OCI-LY7 (cell line): ENCODE data around the gene UBL5. TPM values are rescaled to one million over a fixed set of nuclear protein-coding genes. Genes with fewer than 3 reads are reported as not detected.
"Not testable (repeated sequence)": the region's sequence is repeated elsewhere in the genome, so short reads cannot be mapped to it uniquely, and the experiment has no call there.

ENCODE experiments used
- BruUV-seq: library from RNA; stranded (reverse); fragments of 400-500 nt; replicated peaks from 2 replicates; lab custom pipeline; 2021; lab: Mats Ljungman, UMichigan
- CTCF ChIA-PET: fragments of 300-600 bp; sonication (Branson Sonifier 250); formaldehyde crosslinking; loops from one replicate; lab custom pipeline; 2022; ENCODE audit warnings: antibody characterized with exemption; ENCODE audit not compliant: unreplicated experiment; lab: Charles Lee
- POLR2A ChIA-PET: fragments of 300-600 bp; sonication (Branson Sonifier 250); formaldehyde crosslinking; loops from one replicate; lab custom pipeline; 2022; ENCODE audit warnings: antibody characterized with exemption; lab: Charles Lee
- DNase-seq: peaks from one replicate; pipeline ENCODE4 v3.0.0-alpha.2; 2015; ENCODE audit warnings: low spot score
- H2AFZ ChIP-seq: fragments of 200-600 bp; sonication (generic), shearing (Covaris generic); 2 replicates; pipeline ENCODE4 v1.6.1; 2014; ENCODE audit warnings: mild to moderate bottlenecking, antibody characterized with exemption, low read length, moderate library complexity
- H3K27ac ChIP-seq: fragments of 200-600 bp; sonication (generic); 2 replicates; pipeline ENCODE4 v1.5.1; 2014; ENCODE audit warnings: mixed run types, low read depth, mild to moderate bottlenecking, moderate library complexity, low read length, inconsistent platforms; ENCODE audit not compliant: poor library complexity, severe bottlenecking
- H3K36me3 ChIP-seq: fragments of 200-600 bp; sonication (generic); 2 replicates; pipeline ENCODE4 v1.6.1; 2014; ENCODE audit warnings: mild to moderate bottlenecking, antibody characterized with exemption, low read length, moderate library complexity, mixed read lengths; ENCODE audit not compliant: insufficient read depth
- H3K4me1 ChIP-seq: fragments of 200-600 bp; sonication (generic); 2 replicates; pipeline ENCODE4 v1.5.1; 2014; ENCODE audit warnings: mild to moderate bottlenecking, low read length; ENCODE audit not compliant: insufficient read depth, poor library complexity, severe bottlenecking
- H3K4me2 ChIP-seq: fragments of 200-600 bp; sonication (generic); 2 replicates; pipeline ENCODE4 v1.6.1; 2014; ENCODE audit warnings: mild to moderate bottlenecking, low read length
- H3K4me3 ChIP-seq: fragments of 200-600 bp; sonication (generic); 2 replicates; pipeline ENCODE4 v1.5.1; 2014; ENCODE audit warnings: mild to moderate bottlenecking, low read depth, low read length; ENCODE audit not compliant: poor library complexity, severe bottlenecking
- H3K79me2 ChIP-seq: fragments of 200-600 bp; sonication (generic); 2 replicates; pipeline ENCODE4 v1.6.1; 2016; ENCODE audit warnings: low read depth, mild to moderate bottlenecking, low read length, moderate library complexity, mixed read lengths; ENCODE audit not compliant: insufficient read depth
- H3K9me2 ChIP-seq: fragments of 200-600 bp; sonication (generic); 2 replicates; pipeline ENCODE4 v1.6.1; 2016; ENCODE audit warnings: mild to moderate bottlenecking, low read length, mixed read lengths; ENCODE audit not compliant: insufficient read depth
- H3K9me3 ChIP-seq: fragments of 200-600 bp; sonication (generic); 2 replicates; pipeline ENCODE4 v1.6.1; 2014; ENCODE audit warnings: mild to moderate bottlenecking, mixed run types, low read length, mixed read lengths
- H4K20me1 ChIP-seq: fragments of 200-600 bp; sonication (generic); 2 replicates; pipeline ENCODE4 v1.6.1; 2014; ENCODE audit warnings: mild to moderate bottlenecking, antibody characterized with exemption, low read length, moderate library complexity, mixed read lengths; ENCODE audit not compliant: insufficient read depth
- EZH2phosphoT487 ChIP-seq: fragments of 200-600 bp; sonication (generic); IDR thresholded peaks from 2 replicates; pipeline ENCODE4 v1.6.1; 2018; ENCODE audit warnings: low read depth, borderline replicate concordance, mild to moderate bottlenecking, mixed run types, antibody characterized with exemption, low read length, moderate library complexity, mixed read lengths
- intact Hi-C: fragments of 100-400 bp; cut with micrococcal nuclease; formaldehyde crosslinking; loops from one replicate; pipeline ENCODE4 v1.10.0; 2022; ENCODE audit not compliant: unreplicated experiment
- total RNA-seq, 2 experiments: library from RNA; depleted of rRNA in 1 of 2; stranded (reverse); fragments of >200 nt in 1 of 2; shearing (Covaris generic) in 1 of 2; gene quantifications; 2 replicates each; pipeline ENCODE4 v1.2.3, GENCODE V29; 2014 to 2022
- TF ChIP-seq, protein P1 (sequence below): fragments of 200-600 bp; sonication (generic); conservative IDR thresholded peaks from 2 replicates; pipeline ENCODE4 v1.5.1; 2014; ENCODE audit warnings: mild to moderate bottlenecking, antibody characterized with exemption, low read length, moderate library complexity, mixed read lengths

UBL5 gene
- total RNA-seq, 2 experiments from 2014 or later, result 162 to 323 TPM

GRCh38 chr19:9842834-9843625 is 15.3 kb downstream of the UBL5 start:
- DNase-seq, result no peak
- Histone ChIP-seq H3K4me1 (no peaks in the 10 kb centered on the region), H3K9me3 (no peaks in the 10 kb centered on the region), H3K27ac (no peak overlapping the region), H4K20me1 (no peaks in the 10 kb centered on the region), H3K4me3 (no peak overlapping the region), H3K9me2 (no peaks in the 10 kb centered on the region), H3K79me2 (no peaks in the 10 kb centered on the region), H3K4me2 (no peak overlapping the region), H2AFZ (no peak overlapping the region), H3K36me3 (peaks cover 86% of the 10 kb centered on the region)
- TF ChIP-seq EZH2phosphoT487, result no peak
- TF ChIP-seq, protein P1, sequence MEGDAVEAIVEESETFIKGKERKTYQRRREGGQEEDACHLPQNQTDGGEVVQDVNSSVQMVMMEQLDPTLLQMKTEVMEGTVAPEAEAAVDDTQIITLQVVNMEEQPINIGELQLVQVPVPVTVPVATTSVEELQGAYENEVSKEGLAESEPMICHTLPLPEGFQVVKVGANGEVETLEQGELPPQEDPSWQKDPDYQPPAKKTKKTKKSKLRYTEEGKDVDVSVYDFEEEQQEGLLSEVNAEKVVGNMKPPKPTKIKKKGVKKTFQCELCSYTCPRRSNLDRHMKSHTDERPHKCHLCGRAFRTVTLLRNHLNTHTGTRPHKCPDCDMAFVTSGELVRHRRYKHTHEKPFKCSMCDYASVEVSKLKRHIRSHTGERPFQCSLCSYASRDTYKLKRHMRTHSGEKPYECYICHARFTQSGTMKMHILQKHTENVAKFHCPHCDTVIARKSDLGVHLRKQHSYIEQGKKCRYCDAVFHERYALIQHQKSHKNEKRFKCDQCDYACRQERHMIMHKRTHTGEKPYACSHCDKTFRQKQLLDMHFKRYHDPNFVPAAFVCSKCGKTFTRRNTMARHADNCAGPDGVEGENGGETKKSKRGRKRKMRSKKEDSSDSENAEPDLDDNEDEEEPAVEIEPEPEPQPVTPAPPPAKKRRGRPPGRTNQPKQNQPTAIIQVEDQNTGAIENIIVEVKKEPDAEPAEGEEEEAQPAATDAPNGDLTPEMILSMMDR, result no peak
- no TSS peak for BruUV-seq
- CTCF ChIA-PET, result no interaction called here
- POLR2A ChIA-PET, result no interaction called here
- intact Hi-C loops, result no loop called here

- H3K4me1 ChIP-seq, BruUV-seq, intact Hi-C loops, POLR2A ChIA-PET, CTCF ChIA-PET, H2AFZ ChIP-seq, H3K27ac ChIP-seq, H3K9me3 ChIP-seq, H3K79me2 ChIP-seq, H3K4me3 ChIP-seq, DNase-seq, H4K20me1 ChIP-seq, H3K9me2 ChIP-seq, H3K4me2 ChIP-seq: not testable (repeated sequence)
- peaks cover 79% of the 10 kb centered on the region for H3K36me3 ChIP-seq
These were observed 16.0 kb downstream of the UBL5 start for GRCh38 chr19:9843626-9844273.

- Histone ChIP-seq H3K9me3 (no peaks in the 10 kb centered on the region), H3K4me3 (no peak overlapping the region), H4K20me1 (no peaks in the 10 kb centered on the region), H3K9me2 (no peaks in the 10 kb centered on the region), H3K4me1 (no peaks in the 10 kb centered on the region), H3K27ac (no peak overlapping the region), H3K4me2 (no peak overlapping the region), H3K36me3 (peaks cover 50% of the 10 kb centered on the region; the same call in 1 of the 2 replicates), H3K79me2 (no peaks in the 10 kb centered on the region), H2AFZ (no peak overlapping the region)
- POLR2A ChIA-PET, result no interaction called here
- CTCF ChIA-PET, result no interaction called here
- no TSS peak for BruUV-seq
- DNase-seq, result no peak
- intact Hi-C loops, result no loop called here
- no peak for TF ChIP-seq EZH2phosphoT487
- TF ChIP-seq, protein P1, result peak; percentile 45
These were observed 19.5 kb downstream of the UBL5 start for GRCh38 chr19:9847087-9847671.
